Measurements from ENCODE around the gene SRGAP3.

SRGAP3 gene

GRCh38 chr3:8978551-8978950, 270.9 kb downstream of the SRGAP3 start:
- Histone ChIP-seq H3K9me3 (peaks cover 5% of the 10 kb centered on the region), H3K36me3 (no peaks in the 10 kb centered on the region), H3K4me3 (ENCODE audit: low read depth in 1 of 2, low read length in 1 of 2) (no peak overlapping the region), H3K27me3 (no peaks in the 10 kb centered on the region), H3K27ac (no peak overlapping the region), H3K4me1 (ENCODE audit: control insufficient read depth in 1 of 2, insufficient read depth in 1 of 2, low read depth in 1 of 2, low read length in 1 of 2) (peaks cover 13 to 14% of the 10 kb centered on the region in 2 experiments)
- no peak for TF ChIP-seq CTCF (IDR thresholded peaks at IDR 0.05)

- Histone ChIP-seq H3K4me1 (ENCODE audit: control insufficient read depth in 1 of 2, insufficient read depth in 1 of 2, low read depth in 1 of 2, low read length in 1 of 2) (peaks cover 13 to 14% of the 10 kb centered on the region in 2 experiments), H3K4me3 (ENCODE audit: low read depth in 1 of 2, low read length in 1 of 2) (no peak overlapping the region), H3K27ac (no peak overlapping the region), H3K9me3 (peaks cover 5% of the 10 kb centered on the region), H3K27me3 (no peaks in the 10 kb centered on the region), H3K36me3 (no peaks in the 10 kb centered on the region)
- TF ChIP-seq CTCF (IDR thresholded peaks at IDR 0.05) = no peak
Observed at GRCh38 chr3:8976540-8977182, 272.8 kb downstream of the SRGAP3 start.

GRCh38 chr3:8975081-8976020, 274.1 kb downstream of the SRGAP3 start:
- no peak overlapping the region for H3K4me3 ChIP-seq (ENCODE audit: low read depth in 1 of 2, low read length in 1 of 2)
- peaks cover 5% of the 10 kb centered on the region for H3K9me3 ChIP-seq
- no peak for TF ChIP-seq CTCF (IDR thresholded peaks at IDR 0.05)
- no peak overlapping the region for H3K27ac ChIP-seq
- H3K27me3 ChIP-seq = no peaks in the 10 kb centered on the region
- no peaks in the 10 kb centered on the region for H3K36me3 ChIP-seq
- peaks cover 2 to 10% of the 10 kb centered on the region in 2 experiments for H3K4me1 ChIP-seq (ENCODE audit: control insufficient read depth in 1 of 2, insufficient read depth in 1 of 2, low read depth in 1 of 2, low read length in 1 of 2)

GRCh38 chr3:8974458-8974857, 275.0 kb downstream of the SRGAP3 start:
- TF ChIP-seq CTCF (IDR thresholded peaks at IDR 0.05) = no peak
- Histone ChIP-seq H3K4me3 (ENCODE audit: low read depth in 1 of 2, low read length in 1 of 2) (no peak overlapping the region), H3K9me3 (peaks cover 3% of the 10 kb centered on the region), H3K27ac (no peak overlapping the region), H3K27me3 (peaks cover 5% of the 10 kb centered on the region), H3K36me3 (no peaks in the 10 kb centered on the region), H3K4me1 (ENCODE audit: control insufficient read depth in 1 of 2, insufficient read depth in 1 of 2, low read depth in 1 of 2, low read length in 1 of 2) (peaks cover 0 to 3% of the 10 kb centered on the region in 2 experiments)

- no peak for TF ChIP-seq CTCF (IDR thresholded peaks at IDR 0.05)
- H3K4me3 ChIP-seq (ENCODE audit: low read depth in 1 of 2, low read length in 1 of 2) = no peak overlapping the region
Observed at GRCh38 chr3:8972639-8973038, 276.8 kb downstream of the SRGAP3 start.

More at GRCh38 chr3:8972639-8973038, 276.8 kb downstream of the SRGAP3 start:
- Histone ChIP-seq H3K36me3 (no peaks in the 10 kb centered on the region), H3K9me3 (no peaks in the 10 kb centered on the region), H3K27me3 (peaks cover 23% of the 10 kb centered on the region), H3K4me1 (ENCODE audit: control insufficient read depth in 1 of 2, insufficient read depth in 1 of 2, low read depth in 1 of 2, low read length in 1 of 2) (peaks cover 0 to 3% of the 10 kb centered on the region in 2 experiments), H3K27ac (no peak overlapping the region)
